ENCODE measurements around the gene ARPC1B. TPM values are rescaled to one million over a fixed set of nuclear protein-coding genes. Genes with fewer than 3 reads are reported as not detected.
A peak's percentile ranks its signal among the peaks of the same experiment; 100 is the strongest.
"Not testable (repeated sequence)": the region's sequence is repeated elsewhere in the genome, so short reads cannot be mapped to it uniquely, and the experiment has no call there.

Gene ARPC1B
- polyA plus RNA-seq, 12 donors: 26.8 to 69.4 (median 38.6) TPM; not detected in 1

- no peak for DNase-seq
Observed at GRCh38 chr7:99363286-99363685, 11.2 kb upstream of the ARPC1B start.

GRCh38 chr7:99365318-99366141 is 9.0 kb upstream of the ARPC1B start:
- no peak for DNase-seq

DNA sequence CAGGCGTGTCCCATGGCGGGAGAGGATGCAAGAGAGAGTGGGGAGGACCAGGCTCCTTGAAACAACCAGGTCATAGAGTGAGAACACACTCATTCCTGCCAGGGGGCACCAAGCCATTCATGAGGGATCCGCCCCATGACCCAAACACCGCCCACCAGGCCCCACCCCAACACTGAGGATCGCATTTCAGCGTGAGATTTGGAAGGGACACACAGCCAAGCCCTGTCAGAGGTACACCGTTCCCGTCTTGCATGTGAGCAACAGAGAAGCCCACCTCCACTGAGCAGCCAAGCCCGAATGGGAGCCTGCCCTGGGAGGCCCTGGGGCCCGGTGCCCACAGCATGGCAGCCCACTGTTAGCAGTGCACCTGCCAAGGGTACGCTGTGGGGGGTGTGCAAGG is 7.9 kb upstream of the ARPC1B start:
- no peak for DNase-seq

DNA sequence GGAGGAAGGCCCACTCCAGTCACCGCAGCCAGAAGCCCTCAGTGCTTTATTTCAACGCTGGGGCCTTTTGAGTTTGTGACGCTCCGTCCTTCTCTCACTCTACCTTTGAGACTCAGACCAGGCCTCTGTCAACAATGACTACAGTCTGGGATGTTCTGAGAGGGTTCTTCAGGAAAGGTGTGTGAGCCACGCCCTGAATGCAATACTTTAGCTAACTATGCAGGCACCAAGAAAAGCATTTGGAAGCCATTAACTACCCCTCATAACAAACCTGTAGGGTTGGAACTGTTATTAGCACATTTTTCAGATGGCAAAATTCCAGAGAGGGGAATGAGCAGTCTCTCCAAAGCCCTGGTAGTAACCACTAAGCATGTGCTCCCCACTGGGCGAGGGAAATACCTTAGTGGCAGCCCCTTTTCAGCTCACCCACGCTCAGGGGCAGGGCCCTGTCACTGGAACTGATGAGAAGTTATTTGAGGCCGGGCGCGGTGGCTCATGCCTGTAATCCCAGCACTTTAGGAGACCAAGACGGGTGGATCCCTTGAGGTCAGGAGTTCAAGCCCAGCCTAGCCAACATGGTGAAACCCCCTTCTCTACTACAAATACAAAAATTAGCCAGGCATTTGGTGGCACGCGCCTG is 5.7 kb upstream of the ARPC1B start:
- no peak for DNase-seq

DNA sequence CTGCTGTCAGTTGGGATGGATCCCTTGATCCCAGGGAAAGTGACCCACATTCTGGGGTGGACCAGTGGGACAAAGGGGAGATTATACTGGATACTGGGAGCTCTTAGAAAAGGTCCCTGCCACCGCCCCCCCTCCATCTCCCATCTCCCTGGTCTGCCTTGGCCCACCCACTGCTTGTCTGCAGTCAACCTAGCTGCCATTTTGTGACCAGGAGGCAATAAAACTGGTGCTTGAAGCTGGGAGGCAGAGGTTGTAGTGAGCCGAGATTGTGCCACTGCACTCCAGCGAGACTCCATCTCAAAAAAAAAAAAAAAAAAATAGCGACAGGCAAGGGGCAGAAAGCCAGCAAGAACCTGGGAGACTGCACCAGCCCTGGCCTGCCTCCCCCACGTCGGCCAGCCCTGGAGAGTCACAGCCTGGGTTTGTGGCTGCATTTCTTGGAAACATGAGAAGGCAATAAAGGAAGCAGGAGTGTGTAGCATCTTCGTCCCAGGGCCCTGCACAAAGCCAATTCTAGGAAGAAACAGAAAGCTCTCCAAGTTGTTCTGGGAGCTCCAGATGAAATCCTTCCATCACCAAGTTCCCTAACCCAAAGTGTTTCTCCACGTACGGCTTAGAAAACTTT is 4.7 kb upstream of the ARPC1B start:
- no peak for DNase-seq

GRCh38 chr7:99371376-99371920 is 3.1 kb upstream of the ARPC1B start:
- DNase-seq: no peak

GRCh38 chr7:99372275-99373090 is 2.0 kb upstream of the ARPC1B start:
- no peak for DNase-seq

- no peak for DNase-seq
Observed at GRCh38 chr7:99373091-99374066, 1.2 kb upstream of the ARPC1B start.

DNA sequence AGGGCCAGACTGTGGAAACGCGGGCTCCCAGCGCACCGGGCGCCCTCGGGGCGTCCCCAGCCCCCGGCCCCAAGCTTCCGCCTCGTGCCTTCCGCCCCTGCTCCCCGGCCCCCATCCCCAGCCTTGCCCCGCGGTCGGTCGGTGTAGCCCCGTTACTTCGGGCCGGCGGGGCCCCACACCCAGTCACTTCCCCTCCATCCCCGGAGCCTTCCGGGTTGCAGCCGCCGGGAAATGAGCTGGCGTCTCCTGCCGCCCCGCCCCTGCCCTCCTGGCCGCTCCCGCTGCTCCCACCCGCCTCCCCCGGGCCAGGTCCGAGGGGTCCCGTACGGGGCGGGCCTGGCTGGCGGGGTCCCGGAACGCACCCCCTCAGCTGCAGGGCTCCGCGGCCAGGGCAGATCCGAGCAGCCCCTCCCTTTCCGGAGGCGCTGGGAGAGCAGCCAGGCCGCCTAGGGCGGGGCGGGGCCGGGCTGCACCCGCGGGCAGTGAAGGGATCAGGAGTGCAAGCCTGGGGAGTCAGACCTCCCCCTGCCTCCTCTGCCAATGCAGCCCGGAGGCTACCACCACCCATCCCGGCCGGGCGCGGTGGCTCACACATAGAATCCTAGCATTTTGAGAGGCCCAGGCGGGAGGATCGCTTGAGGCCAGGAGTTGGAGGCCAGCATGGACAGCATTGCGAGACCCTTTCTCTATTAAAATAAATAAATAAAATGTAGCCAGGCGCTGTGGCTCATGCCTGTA is 709 bp downstream of the ARPC1B start:
- DNase-seq: peak; percentile 64

GRCh38 chr7:99379043-99379577 is 4.6 kb downstream of the ARPC1B start:
- peak; percentile 70 for DNase-seq

GRCh38 chr7:99379693-99380031 is 5.1 kb downstream of the ARPC1B start:
- not testable (repeated sequence) for DNase-seq

DNA sequence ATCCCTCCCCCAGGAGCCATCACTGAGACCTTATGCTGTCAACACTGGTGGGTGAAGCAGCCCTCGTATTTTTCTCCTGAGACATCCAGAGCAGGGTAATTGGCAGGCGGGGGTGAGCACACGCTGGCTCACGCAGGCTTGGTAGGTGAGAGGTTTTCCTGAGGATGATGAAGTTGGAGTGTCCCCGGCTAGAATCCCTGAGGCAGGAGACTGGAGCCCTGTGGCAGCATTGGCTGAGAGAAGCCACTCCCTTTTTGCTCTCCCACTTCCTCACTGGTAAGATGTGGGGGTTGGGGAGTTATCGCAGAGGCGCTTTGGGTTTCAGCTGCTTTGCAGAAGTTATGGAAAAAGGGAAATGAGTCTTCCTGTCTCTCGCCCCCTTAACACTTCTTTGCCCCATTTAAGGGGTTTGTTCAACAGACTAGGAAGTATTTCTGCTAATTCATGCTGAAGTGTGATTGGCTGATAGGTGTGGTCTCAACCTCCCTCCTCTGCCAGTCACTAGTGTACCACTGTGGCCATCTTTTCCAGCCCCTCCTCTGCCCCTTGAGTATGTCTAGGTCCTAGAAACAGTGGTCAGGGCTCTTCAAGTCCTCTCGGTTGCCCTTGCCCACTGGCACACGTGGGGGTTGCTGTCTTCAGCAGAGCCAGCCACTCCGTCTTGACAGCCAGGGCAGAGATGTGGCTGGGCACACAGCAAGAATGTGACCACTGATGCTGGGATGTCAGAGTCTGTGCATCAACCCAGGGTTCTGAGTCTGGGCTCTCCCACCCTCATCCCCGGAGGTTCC is 5.7 kb downstream of the ARPC1B start:
- no peak for DNase-seq

GRCh38 chr7:99380823-99381663 is 6.5 kb downstream of the ARPC1B start:
- DNase-seq: no peak

DNA sequence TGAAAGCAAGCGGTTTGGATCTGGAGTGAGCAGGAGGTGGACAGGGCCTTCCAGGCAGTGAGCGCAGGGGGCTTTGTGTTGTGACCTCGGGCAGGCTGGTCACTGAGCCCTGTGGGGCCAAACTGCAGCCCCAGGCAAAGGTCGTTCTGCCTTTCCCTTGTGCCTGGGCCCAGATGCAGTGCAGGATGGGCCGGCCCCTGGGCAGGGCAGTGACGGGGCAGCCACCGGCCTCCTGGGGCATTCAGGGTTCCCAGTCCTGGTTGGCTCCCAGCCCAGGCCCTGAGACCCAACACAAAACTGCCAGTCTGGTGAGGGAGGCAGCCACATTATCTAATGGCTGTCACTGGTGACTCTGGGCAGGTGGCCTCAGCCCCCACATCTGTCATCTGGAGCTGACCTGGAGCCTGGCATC is 7.1 kb downstream of the ARPC1B start:
- DNase-seq: no peak

- DNase-seq: no peak
Observed at GRCh38 chr7:99383203-99383602, 8.7 kb downstream of the ARPC1B start.

DNA sequence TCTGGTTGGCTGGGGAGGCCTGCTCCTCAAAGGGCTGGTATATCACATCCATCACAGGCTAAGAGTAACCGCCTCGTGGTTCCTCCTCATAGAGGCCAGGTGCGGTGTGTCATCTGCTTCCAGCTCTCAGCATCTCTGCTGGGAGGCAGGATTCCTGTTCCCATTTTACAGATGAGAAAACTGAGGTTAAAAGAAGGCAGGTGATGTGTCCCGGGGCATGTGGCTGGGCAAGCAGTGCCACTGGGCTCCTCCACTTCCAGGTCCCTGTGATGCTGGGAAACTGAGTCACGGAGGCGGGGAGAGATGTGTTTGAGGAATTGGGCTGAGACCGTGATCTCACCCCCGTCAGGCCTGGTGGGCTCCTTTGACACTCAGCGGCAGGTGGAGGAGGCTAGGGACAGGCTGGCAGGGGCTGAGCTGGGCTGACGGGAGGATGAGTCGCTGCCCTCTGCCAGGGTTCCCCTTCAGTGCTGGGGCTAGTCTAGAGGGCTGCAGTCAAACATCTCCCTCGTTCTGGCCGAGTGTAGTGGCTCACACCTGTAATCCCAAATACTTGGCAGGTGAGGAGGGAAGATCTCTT is 9.4 kb downstream of the ARPC1B start:
- DNase-seq: no peak

DNA sequence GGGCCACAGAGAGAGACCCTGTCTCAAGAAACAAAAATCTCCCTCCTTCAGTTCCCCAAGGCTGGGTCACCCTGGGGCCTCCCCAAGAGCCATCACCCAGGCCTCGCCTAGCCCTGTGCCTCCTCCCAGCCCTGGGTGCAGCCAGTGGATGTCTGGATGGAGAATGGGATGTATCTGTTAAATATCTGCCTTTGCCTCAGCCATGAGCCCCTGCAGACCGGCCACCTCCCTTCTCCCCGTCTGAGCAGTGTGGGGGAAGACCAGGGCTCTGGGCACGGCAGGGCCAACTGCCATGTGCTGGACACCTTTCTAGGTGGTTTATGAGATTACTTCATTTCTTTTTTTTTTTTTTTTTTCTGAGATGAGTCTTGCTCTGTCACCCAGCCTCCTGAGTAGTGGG is 10.0 kb downstream of the ARPC1B start:
- DNase-seq: no peak

Measured in muscle of arm (tissue), 12 donors.